HG03060 (cell line): ENCODE data around the gene RBM20.

Experiments
- ATAC-seq: cut with Tn5 transposase; IDR thresholded peaks from one replicate; pipeline ENCODE4 v1.9.1; 2021; ENCODE audit warnings: low read depth, moderate number of reproducible peaks; ENCODE audit not compliant: unreplicated experiment

RBM20 gene

DNA sequence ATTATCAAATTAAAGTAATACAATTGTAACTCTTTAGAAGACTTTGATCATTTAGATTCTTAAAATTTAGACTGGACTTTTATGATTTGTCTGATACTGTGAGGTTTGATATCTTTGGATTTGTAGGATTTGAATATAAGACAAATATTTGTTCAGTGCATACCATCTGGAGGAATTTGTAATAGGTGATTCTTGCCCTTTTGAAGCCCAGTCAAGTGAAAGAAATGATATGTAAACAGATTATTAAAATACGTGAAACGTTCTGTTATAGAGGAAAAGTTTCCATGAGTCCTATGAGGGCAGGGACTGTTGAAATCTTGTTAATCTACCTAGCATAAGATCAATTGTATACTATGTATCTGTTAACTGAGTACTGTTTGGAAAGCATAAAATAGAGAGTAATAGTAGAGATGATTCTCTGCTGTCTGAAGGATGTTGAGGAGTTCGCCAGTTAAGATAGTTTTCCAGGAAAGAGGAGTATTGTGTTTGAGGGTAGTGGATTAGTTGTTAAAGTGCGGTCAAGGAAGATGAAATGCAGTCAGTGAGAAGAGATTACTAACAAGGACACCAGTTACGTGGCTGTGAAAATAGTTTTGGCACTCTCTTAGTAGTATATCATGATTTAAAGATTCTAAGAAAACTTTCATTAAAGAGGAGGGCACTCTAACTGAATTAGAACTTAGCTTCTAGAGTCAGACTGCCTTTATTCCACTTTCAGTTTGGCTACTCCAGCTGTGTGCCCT is 242.0 kb downstream of the RBM20 start:
- no peak for ATAC-seq

DNA sequence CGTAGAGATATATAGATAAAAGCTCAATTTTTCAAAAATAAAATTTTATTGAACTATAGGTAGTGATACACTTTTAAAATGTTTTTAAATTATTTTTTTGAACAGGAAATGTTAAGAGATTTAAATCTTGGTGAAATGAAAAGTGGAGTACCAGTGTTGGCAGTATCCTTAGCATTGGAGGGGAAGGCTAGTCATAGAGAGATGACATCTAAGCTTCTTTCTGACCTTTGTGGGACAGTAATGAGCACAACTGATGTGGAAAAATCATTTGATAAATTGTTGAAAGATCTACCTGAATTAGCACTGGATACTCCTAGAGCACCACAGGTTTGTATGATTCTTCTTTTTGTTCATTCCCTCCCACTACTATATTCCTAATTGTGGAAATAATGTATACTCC is 243.4 kb downstream of the RBM20 start:
- no peak for ATAC-seq
